IMR-90 (cell line): Measurements from ENCODE around the gene ARHGAP12. TPM values are rescaled to one million over a fixed set of nuclear protein-coding genes. Genes with fewer than 3 reads are reported as not detected.

ENCODE experiments used
- ATAC-seq: fragments of 200-7000 bp; cut with Tn5 transposase; 2 replicates; pipeline ENCODE4 v1.9.1; 2020; ENCODE audit warnings: low read depth, mild to moderate bottlenecking, moderate library complexity
- BruUV-seq: library from RNA; stranded (reverse); fragments of 400-500 nt; replicated peaks from 2 replicates; lab custom pipeline; 2021; lab: Mats Ljungman, UMichigan
- CTCF ChIA-PET: fragments of 300-600 bp; formaldehyde crosslinking; extraction: SDS; loops from one replicate; lab custom pipeline; 2021; ENCODE audit warnings: antibody characterized with exemption; lab: Yijun Ruan, JAX
- POLR2A ChIA-PET: fragments of 300-600 bp; sonication (Branson Sonifier 250); formaldehyde crosslinking; loops from one replicate; lab custom pipeline; 2022; ENCODE audit warnings: antibody characterized with exemption; ENCODE audit not compliant: unreplicated experiment; lab: Charles Lee
- DNase-seq: peaks from one replicate; pipeline ENCODE4 v3.0.0; 2013
- H2AFZ ChIP-seq: replicated peaks from 2 replicates; pipeline ENCODE3; 2013; ENCODE audit warnings: low read length, mild to moderate bottlenecking; ENCODE audit not compliant: poor library complexity
- H2AK5ac ChIP-seq: 2 replicates; pipeline ENCODE4 v1.6.1; 2013; ENCODE audit warnings: low read depth, low read length, inconsistent platforms
- H2AK9ac ChIP-seq: replicated peaks from 2 replicates; pipeline ENCODE3; 2013; ENCODE audit warnings: mild to moderate bottlenecking, low read depth, low read length, moderate library complexity; ENCODE audit not compliant: poor library complexity
- H2BK120ac ChIP-seq: 2 replicates; pipeline ENCODE4 v1.6.1; 2013; ENCODE audit warnings: low read depth, low read length, inconsistent platforms
- H2BK15ac ChIP-seq: 3 replicates; pipeline ENCODE4 v1.6.1; 2013; ENCODE audit warnings: low read depth, low read length, inconsistent platforms
- H2BK20ac ChIP-seq: 2 replicates; pipeline ENCODE4 v1.6.1; 2013; ENCODE audit warnings: low read depth, mild to moderate bottlenecking, inconsistent platforms, low read length, moderate library complexity
- H2BK5ac ChIP-seq: 2 replicates; pipeline ENCODE4 v1.6.1; 2013; ENCODE audit warnings: mild to moderate bottlenecking, low read depth, low read length, inconsistent platforms; ENCODE audit not compliant: poor library complexity, severe bottlenecking
- H3K14ac ChIP-seq: replicated peaks from 2 replicates; pipeline ENCODE4 v1.6.1; 2013; ENCODE audit warnings: low read depth, low read length, inconsistent platforms
- H3K18ac ChIP-seq: 2 replicates; pipeline ENCODE4 v1.6.1; 2013; ENCODE audit warnings: low read depth, low read length, control low read depth
- H3K23ac ChIP-seq: 2 replicates; pipeline ENCODE4 v1.6.1; 2013; ENCODE audit warnings: low read depth, low read length, inconsistent platforms
- H3K27ac ChIP-seq: 2 replicates; pipeline ENCODE4 v1.5.1; 2013; ENCODE audit warnings: mild to moderate bottlenecking, control low read depth, low read length; ENCODE audit not compliant: insufficient read depth
- H3K27me3 ChIP-seq: 2 replicates; pipeline ENCODE4 v1.6.1; 2013; ENCODE audit warnings: low read length; ENCODE audit not compliant: control insufficient read depth, insufficient read depth
- H3K36me3 ChIP-seq: 2 replicates; pipeline ENCODE4 v1.6.1; 2013; ENCODE audit warnings: low read length, mixed read lengths; ENCODE audit not compliant: control insufficient read depth, insufficient read depth
- H3K4ac ChIP-seq: 2 replicates; pipeline ENCODE4 v1.6.1; 2013; ENCODE audit warnings: low read depth, low read length, inconsistent platforms
- H3K4me1 ChIP-seq: 2 replicates; pipeline ENCODE4 v1.6.1; 2013; ENCODE audit warnings: low read length, mixed read lengths; ENCODE audit not compliant: control insufficient read depth, insufficient read depth
- H3K4me2 ChIP-seq: 2 replicates; pipeline ENCODE4 v1.6.1; 2013; ENCODE audit warnings: low read depth, mild to moderate bottlenecking, control low read depth, low read length, moderate library complexity
- H3K4me3 ChIP-seq: 2 replicates; pipeline ENCODE4 v1.5.1; 2013; ENCODE audit warnings: low read depth, mild to moderate bottlenecking, control low read depth, low read length, moderate library complexity; ENCODE audit not compliant: insufficient read depth
- H3K56ac ChIP-seq: 2 replicates; pipeline ENCODE4 v1.6.1; 2013; ENCODE audit warnings: low read length, inconsistent platforms; ENCODE audit not compliant: insufficient read depth; ENCODE audit errors: extremely low read depth
- H3K79me1 ChIP-seq, 2 experiments: 2 replicates each; pipeline ENCODE4 v1.6.1; 2013; ENCODE audit warnings: low read length in 2 of 2, inconsistent platforms in 1 of 2, low read depth in 1 of 2
- H3K9ac ChIP-seq: 2 replicates; pipeline ENCODE4 v1.6.1; 2013; ENCODE audit warnings: low read depth, low read length, control low read depth
- H3K9me1 ChIP-seq: 2 replicates; pipeline ENCODE4 v1.6.1; 2013; ENCODE audit warnings: low read length, inconsistent platforms; ENCODE audit not compliant: insufficient read depth
- H3K9me3 ChIP-seq: 2 replicates; pipeline ENCODE4 v1.6.1; 2013; ENCODE audit warnings: low read length; ENCODE audit not compliant: control insufficient read depth, insufficient read depth
- H4K20me1 ChIP-seq: 2 replicates; pipeline ENCODE4 v1.6.1; 2013; ENCODE audit warnings: low read length, inconsistent platforms; ENCODE audit not compliant: insufficient read depth
- H4K5ac ChIP-seq: 2 replicates; pipeline ENCODE4 v1.6.1; 2013; ENCODE audit warnings: mild to moderate bottlenecking, low read depth, low read length, control low read depth
- H4K8ac ChIP-seq, 2 experiments: 2 replicates each; pipeline ENCODE4 v1.6.1; 2013; ENCODE audit warnings: low read depth in 2 of 2, low read length in 2 of 2, control low read depth in 1 of 2, inconsistent platforms in 1 of 2
- H4K91ac ChIP-seq: 2 replicates; pipeline ENCODE4 v1.6.1; 2013; ENCODE audit warnings: low read depth, low read length, inconsistent platforms; ENCODE audit not compliant: insufficient read depth
- CEBPB ChIP-seq: IDR thresholded peaks from 2 replicates; pipeline ENCODE4 v1.6.1; 2012; ENCODE audit warnings: low read depth, low read length, improper control_type of control experiment
- FOS ChIP-seq: fragments of 150-350 bp; IDR thresholded peaks from 2 replicates; pipeline ENCODE4 v1.6.1; 2016; ENCODE audit warnings: low read depth, low read length
- MAFK ChIP-seq: IDR thresholded peaks from 2 replicates; pipeline ENCODE4 v1.6.1; 2012; ENCODE audit warnings: low read depth, low read length, improper control_type of control experiment
- MAZ ChIP-seq: IDR thresholded peaks from 2 replicates; pipeline ENCODE4 v1.6.1; 2012; ENCODE audit warnings: low read depth, mild to moderate bottlenecking, low read length, improper control_type of control experiment, moderate library complexity, borderline replicate concordance
- MXI1 ChIP-seq: IDR thresholded peaks from 2 replicates; pipeline ENCODE4 v1.6.1; 2012; ENCODE audit warnings: low read depth, mild to moderate bottlenecking, low read length, moderate library complexity, borderline replicate concordance
- NFE2L2 ChIP-seq: fragments of 150-350 bp; IDR thresholded peaks from 2 replicates; pipeline ENCODE4 v1.6.1; 2016; ENCODE audit warnings: low read depth, mild to moderate bottlenecking, low read length
- POLR2A ChIP-seq: IDR thresholded peaks from 2 replicates; pipeline ENCODE4 v1.6.1; 2012; ENCODE audit warnings: mild to moderate bottlenecking, low read depth, low read length
- RAD21 ChIP-seq: IDR thresholded peaks from 2 replicates; pipeline ENCODE4 v1.6.1; 2012; ENCODE audit warnings: low read length, improper control_type of control experiment
- RCOR1 ChIP-seq: IDR thresholded peaks from 2 replicates; pipeline ENCODE4 v1.6.1; 2012; ENCODE audit warnings: mild to moderate bottlenecking, low read length, improper control_type of control experiment; ENCODE audit not compliant: insufficient replicate concordance
- RFX5 ChIP-seq: IDR thresholded peaks from 2 replicates; pipeline ENCODE4 v1.8.0; 2012; ENCODE audit warnings: low read depth, mild to moderate bottlenecking, low read length, moderate library complexity
- SMC3 ChIP-seq: fragments of 150-350 bp; IDR thresholded peaks from 2 replicates; pipeline ENCODE4 v1.6.1; 2016; ENCODE audit warnings: low read depth, mild to moderate bottlenecking, antibody characterized with exemption, low read length, moderate library complexity
- WGBS, 2 experiments: methylation state at CpG; one replicate each; pipeline versions ENCODE4 v1.1.5 to v1.1.7; 2013; ENCODE audit warnings: missing lambda C conversion rate in 2 of 2; ENCODE audit not compliant: insufficient read length in 1 of 2; ENCODE audit errors: extremely low coverage in 2 of 2; 5-methylcytosine and 5-hydroxymethylcytosine counted together
- dilution Hi-C: fragments of 300-500 bp; cut with HindIII; formaldehyde crosslinking; loops from one replicate; pipeline ENCODE4 v1.14.3; 2018; ENCODE audit warnings: low sequenced_read_pairs; ENCODE audit not compliant: unreplicated experiment
- in situ Hi-C: fragments of 300-500 bp; cut with MboI; formaldehyde crosslinking; loops from 3 replicates; pipeline ENCODE4 v1.14.3; 2019; ENCODE audit warnings: low sequenced_read_pairs, inconsistent platforms, mixed read lengths
- intact Hi-C: fragments of 100-400 bp; cut with micrococcal nuclease; formaldehyde crosslinking; loops from 2 replicates; pipeline ENCODE4 v1.10.0; 2022
- polyA plus RNA-seq, 3 experiments: library from polyadenylated mRNA; depleted of rRNA; stranded (reverse); fragments of >200 nt; gene quantifications; 2 replicates each; pipeline ENCODE4 v1.2.3, GENCODE V29; 2012; ENCODE audit warnings: low replicate concordance in 1 of 3
- total RNA-seq: library from RNA; depleted of rRNA; stranded (reverse); fragments of >200 nt; gene quantifications from 2 replicates; pipeline ENCODE4 v1.2.3, GENCODE V29; 2012
- TF ChIP-seq, protein P1 (sequence below): conservative IDR thresholded peaks from 2 replicates; pipeline ENCODE4 v1.5.1; 2012; ENCODE audit warnings: mild to moderate bottlenecking, low read depth, low read length, improper control_type of control experiment
- TF ChIP-seq, protein P2 (sequence below): fragments of 150-350 bp; IDR thresholded peaks from 2 replicates; pipeline ENCODE4 v1.6.1; 2017; ENCODE audit warnings: mild to moderate bottlenecking, antibody characterized with exemption, low read length, low read depth
- TF ChIP-seq, protein P3 (sequence below): fragments of 150-350 bp; IDR thresholded peaks from 2 replicates; pipeline ENCODE4 v1.6.1; 2016; ENCODE audit warnings: low read depth, mild to moderate bottlenecking, low read length, moderate library complexity, borderline replicate concordance

ARHGAP12 gene
- total and polyA plus RNA-seq, 2 of the 4 experiments (the other 2 are of a cell fraction) = 9.0 to 28.5 TPM

DNA sequence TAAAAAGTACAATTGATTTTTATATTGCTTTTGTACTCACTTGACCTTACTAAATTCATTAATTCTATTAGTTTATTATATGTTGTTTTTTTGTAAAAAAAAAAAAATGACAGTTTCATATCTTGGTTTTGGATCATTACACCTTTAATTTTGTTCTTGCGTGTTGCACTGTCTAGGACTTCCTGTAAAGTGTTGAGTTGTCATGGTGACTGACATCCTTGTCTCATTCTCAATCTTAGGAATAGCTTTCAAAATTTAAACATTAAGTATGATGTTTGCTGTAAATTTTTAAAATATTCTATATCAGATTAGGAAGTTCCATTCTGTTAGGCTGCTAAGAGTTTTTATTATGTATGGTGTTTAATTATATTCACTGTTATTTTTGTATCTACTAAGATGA lies 139.1 kb downstream of the ARHGAP12 start:
- TF ChIP-seq SMC3 = no peak
- TF ChIP-seq MXI1 = no peak
- TF ChIP-seq FOS = no peak
- TF ChIP-seq, protein P1, sequence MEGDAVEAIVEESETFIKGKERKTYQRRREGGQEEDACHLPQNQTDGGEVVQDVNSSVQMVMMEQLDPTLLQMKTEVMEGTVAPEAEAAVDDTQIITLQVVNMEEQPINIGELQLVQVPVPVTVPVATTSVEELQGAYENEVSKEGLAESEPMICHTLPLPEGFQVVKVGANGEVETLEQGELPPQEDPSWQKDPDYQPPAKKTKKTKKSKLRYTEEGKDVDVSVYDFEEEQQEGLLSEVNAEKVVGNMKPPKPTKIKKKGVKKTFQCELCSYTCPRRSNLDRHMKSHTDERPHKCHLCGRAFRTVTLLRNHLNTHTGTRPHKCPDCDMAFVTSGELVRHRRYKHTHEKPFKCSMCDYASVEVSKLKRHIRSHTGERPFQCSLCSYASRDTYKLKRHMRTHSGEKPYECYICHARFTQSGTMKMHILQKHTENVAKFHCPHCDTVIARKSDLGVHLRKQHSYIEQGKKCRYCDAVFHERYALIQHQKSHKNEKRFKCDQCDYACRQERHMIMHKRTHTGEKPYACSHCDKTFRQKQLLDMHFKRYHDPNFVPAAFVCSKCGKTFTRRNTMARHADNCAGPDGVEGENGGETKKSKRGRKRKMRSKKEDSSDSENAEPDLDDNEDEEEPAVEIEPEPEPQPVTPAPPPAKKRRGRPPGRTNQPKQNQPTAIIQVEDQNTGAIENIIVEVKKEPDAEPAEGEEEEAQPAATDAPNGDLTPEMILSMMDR = no peak
- TF ChIP-seq RFX5 = no peak
- TF ChIP-seq RCOR1 = no peak
- no peak for TF ChIP-seq CEBPB
- TF ChIP-seq NFE2L2 = no peak
- TF ChIP-seq, protein P2, sequence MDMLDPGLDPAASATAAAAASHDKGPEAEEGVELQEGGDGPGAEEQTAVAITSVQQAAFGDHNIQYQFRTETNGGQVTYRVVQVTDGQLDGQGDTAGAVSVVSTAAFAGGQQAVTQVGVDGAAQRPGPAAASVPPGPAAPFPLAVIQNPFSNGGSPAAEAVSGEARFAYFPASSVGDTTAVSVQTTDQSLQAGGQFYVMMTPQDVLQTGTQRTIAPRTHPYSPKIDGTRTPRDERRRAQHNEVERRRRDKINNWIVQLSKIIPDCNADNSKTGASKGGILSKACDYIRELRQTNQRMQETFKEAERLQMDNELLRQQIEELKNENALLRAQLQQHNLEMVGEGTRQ = no peak
- no peak for TF ChIP-seq RAD21
- no peak for TF ChIP-seq POLR2A
- TF ChIP-seq, protein P3, sequence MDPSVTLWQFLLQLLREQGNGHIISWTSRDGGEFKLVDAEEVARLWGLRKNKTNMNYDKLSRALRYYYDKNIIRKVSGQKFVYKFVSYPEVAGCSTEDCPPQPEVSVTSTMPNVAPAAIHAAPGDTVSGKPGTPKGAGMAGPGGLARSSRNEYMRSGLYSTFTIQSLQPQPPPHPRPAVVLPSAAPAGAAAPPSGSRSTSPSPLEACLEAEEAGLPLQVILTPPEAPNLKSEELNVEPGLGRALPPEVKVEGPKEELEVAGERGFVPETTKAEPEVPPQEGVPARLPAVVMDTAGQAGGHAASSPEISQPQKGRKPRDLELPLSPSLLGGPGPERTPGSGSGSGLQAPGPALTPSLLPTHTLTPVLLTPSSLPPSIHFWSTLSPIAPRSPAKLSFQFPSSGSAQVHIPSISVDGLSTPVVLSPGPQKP = no peak
- TF ChIP-seq MAFK = no peak
- TF ChIP-seq MAZ = no peak
- DNase-seq = no peak

More for the DNA sequence above, 139.1 kb downstream of the ARHGAP12 start:
- Histone ChIP-seq H2AFZ (no peak overlapping the region), H4K8ac (no peak overlapping the region), H3K79me1 (no peaks in the 10 kb centered on the region), H3K9me1 (no peaks in the 10 kb centered on the region), H3K4me1 (no peaks in the 10 kb centered on the region), H2AK5ac (no peak overlapping the region), H4K20me1 (no peaks in the 10 kb centered on the region), H3K56ac (no peak overlapping the region), H4K5ac (no peak overlapping the region), H2BK5ac (no peak overlapping the region), H3K23ac (no peak overlapping the region), H2BK15ac (no peak overlapping the region), H3K4ac (no peak overlapping the region), H2AK9ac (no peak overlapping the region), H3K9me3 (no peaks in the 10 kb centered on the region), H3K27ac (no peak overlapping the region), H3K36me3 (no peaks in the 10 kb centered on the region), H2BK120ac (no peak overlapping the region), H3K4me2 (no peak overlapping the region), H3K27me3 (no peaks in the 10 kb centered on the region), H3K18ac (no peak overlapping the region), H3K14ac (no peak overlapping the region), H2BK20ac (no peak overlapping the region), H4K91ac (no peak overlapping the region), H3K9ac (no peak overlapping the region), H3K4me3 (no peak overlapping the region)
- ATAC-seq = no peak
- intact Hi-C loops (no loop called here), dilution Hi-C loops (no loop called here), in situ Hi-C loops (no loop called here)
- no TSS peak for BruUV-seq
- ChIA-PET POLR2A (no interaction called here), CTCF (no interaction called here)
- WGBS, 2 experiments = no CpG with 5 or more reads among the region's 1 CpG
